K562 (cell line): ENCODE results near the gene AQP6. TPM values are rescaled to one million over a fixed set of nuclear protein-coding genes. Genes with fewer than 3 reads are reported as not detected.
A peak's percentile ranks its signal among the peaks of the same experiment; 100 is the strongest.

Source experiments
- ATAC-seq: fragments of 200-7000 bp; cut with Tn5 transposase; 3 replicates; pipeline ENCODE4 v1.9.1; 2020; ENCODE audit warnings: moderate library complexity
- BruUV-seq: library from RNA; stranded (reverse); fragments of 400-500 nt; replicated peaks from 2 replicates; lab custom pipeline; 2021; lab: Mats Ljungman, UMichigan
- CTCF ChIA-PET: fragments of 300-600 bp; formaldehyde crosslinking; extraction: SDS; loops from one replicate; lab custom pipeline; 2021; ENCODE audit warnings: low intra/inter-chr PET ratio; lab: Yijun Ruan, JAX
- POLR2A ChIA-PET: fragments of 300-600, 350-650 bp; sonication (Branson Sonifier 250); formaldehyde crosslinking; extraction: SDS; loops from one replicate; lab custom pipeline; 2021; ENCODE audit warnings: antibody characterized with exemption, inconsistent platforms; lab: Yijun Ruan, JAX
- DNase-seq, 4 experiments: peaks; one replicate each; pipeline versions ENCODE4 v3.0.0 to v3.0.0-alpha.2; 2011 to 2018; ENCODE audit warnings: low spot score in 3 of 4, mixed read lengths in 3 of 4; ENCODE audit errors: extremely low read depth in 1 of 4
- FAIRE-seq: peaks from 2 replicates; lab custom pipeline; 2011; peaks lifted over from hg19 to GRCh38; lab: Jason Lieb, UNC
- H2AFZ ChIP-seq: 2 replicates; pipeline ENCODE4 v1.6.0; 2011; ENCODE audit warnings: low read depth, low read length, control low read depth, inconsistent platforms
- H3K27ac ChIP-seq: fragments of 200-600 bp; 3 replicates; pipeline ENCODE4 v1.8.0; 2011; ENCODE audit warnings: low read depth, mild to moderate bottlenecking, control low read depth, inconsistent platforms, low read length, moderate library complexity, mixed read lengths; ENCODE audit errors: extremely low read depth
- H3K27me3 ChIP-seq, 2 experiments: fragments of 300-600 bp in 1 of 2; 2 replicates in 1 of 2; 3 replicates in 1 of 2; pipeline versions ENCODE4 v1.6.0 to v1.8.0; 2011; ENCODE audit warnings: inconsistent platforms in 2 of 2, low read length in 2 of 2, mild to moderate bottlenecking in 1 of 2, mixed read lengths in 1 of 2, moderate library complexity in 1 of 2; ENCODE audit not compliant: control insufficient read depth in 2 of 2, insufficient read depth in 2 of 2
- H3K36me3 ChIP-seq: fragments of 300-600 bp; 3 replicates; pipeline ENCODE4 v1.8.0; 2011; ENCODE audit warnings: mild to moderate bottlenecking, low read length, inconsistent platforms; ENCODE audit not compliant: control insufficient read depth, insufficient read depth
- H3K4me1 ChIP-seq, 2 experiments: fragments of 200-600 bp in 1 of 2; replicated peaks in 1 of 2; 2 replicates in 1 of 2; 3 replicates in 1 of 2; pipeline versions ENCODE4 v1.5.1 to v1.8.0; 2011; ENCODE audit warnings: inconsistent platforms in 2 of 2, low read length in 2 of 2, mild to moderate bottlenecking in 1 of 2, mixed read lengths in 1 of 2, moderate library complexity in 1 of 2; ENCODE audit not compliant: control insufficient read depth in 2 of 2, insufficient read depth in 2 of 2
- H3K4me2 ChIP-seq: 2 replicates; pipeline ENCODE4 v1.6.1; 2011; ENCODE audit warnings: low read length, control low read depth, inconsistent platforms, mixed read lengths; ENCODE audit not compliant: insufficient read depth
- H3K4me3 ChIP-seq: fragments of 200-600 bp; sonication (generic), shearing (Covaris generic); 2 replicates; pipeline ENCODE4 v1.5.1; 2016; ENCODE audit warnings: control low read depth, inconsistent platforms
- H3K79me2 ChIP-seq: fragments of 200-600 bp; 3 replicates; pipeline ENCODE4 v1.8.0; 2011; ENCODE audit warnings: low read length, inconsistent platforms; ENCODE audit not compliant: control insufficient read depth, insufficient read depth
- H3K9ac ChIP-seq, 2 experiments: 2 replicates each; pipeline versions ENCODE4 v1.6.0 to v1.6.1; 2011; ENCODE audit warnings: low read depth in 2 of 2, low read length in 2 of 2, control low read depth in 1 of 2, inconsistent platforms in 1 of 2, mild to moderate bottlenecking in 1 of 2, mixed read lengths in 1 of 2; ENCODE audit not compliant: insufficient read depth in 1 of 2
- H3K9me1 ChIP-seq: one replicate; pipeline ENCODE4 v1.6.0; 2011; ENCODE audit warnings: inconsistent platforms, mild to moderate bottlenecking, low read length, moderate library complexity; ENCODE audit not compliant: control insufficient read depth, insufficient read depth
- H3K9me3 ChIP-seq: replicated peaks from 2 replicates; pipeline ENCODE4 v1.5.1; 2011; ENCODE audit warnings: low read depth, low read length, inconsistent platforms; ENCODE audit not compliant: control insufficient read depth, insufficient read depth
- H4K20me1 ChIP-seq: replicated peaks from 2 replicates; pipeline ENCODE4 v1.6.1; 2011; ENCODE audit warnings: low read length, inconsistent platforms, mixed read lengths; ENCODE audit not compliant: control insufficient read depth, insufficient read depth
- ETV1 ChIP-seq: fragments of 450-650 bp; conservative IDR thresholded peaks from 2 replicates; pipeline ENCODE4 v1.6.1; 2016; ENCODE audit warnings: missing genetic modification characterization, control low read depth, low read depth, missing compliant biosample characterization
- NFIX ChIP-seq: fragments of 250-450 bp; sonication (Bioruptor Pico); IDR thresholded peaks from 2 replicates; pipeline ENCODE4 v1.4.0; 2020; ENCODE audit warnings: low read depth, mild to moderate bottlenecking, moderate library complexity
- SMAD3 ChIP-seq: fragments of 450-650 bp; formaldehyde crosslinking; conservative IDR thresholded peaks from 2 replicates; pipeline ENCODE4 v1.4.0; 2020; ENCODE audit warnings: mild to moderate bottlenecking
- STAT5B ChIP-seq: fragments of 250-450 bp; sonication (Bioruptor Pico); IDR thresholded peaks from 2 replicates; pipeline ENCODE4 v1.8.0; 2021; ENCODE audit warnings: mild to moderate bottlenecking, inconsistent platforms
- TBL1XR1 ChIP-seq, 2 experiments: IDR thresholded peaks; 2 replicates each; pipeline ENCODE4 v1.6.1; 2012; ENCODE audit warnings: improper control_type of control experiment in 2 of 2, low read length in 2 of 2, mild to moderate bottlenecking in 1 of 2
- ZNF766 ChIP-seq: fragments of 200-800 bp; sonication (Bioruptor generic); conservative IDR thresholded peaks from 2 replicates; pipeline ENCODE4 v1.6.1; 2016; ENCODE audit warnings: missing genetic modification characterization, missing compliant biosample characterization
- WGBS: fragments of 100-300 bp; shearing (Covaris generic); methylation state at CpG from one replicate; pipeline ENCODE4 v1.1.6; 2016; ENCODE audit warnings: low coverage, mixed read lengths; ENCODE audit not compliant: insufficient coverage; ENCODE audit errors: missing lambda C conversion rate; 5-methylcytosine and 5-hydroxymethylcytosine counted together
- in situ Hi-C: fragments of 300-500 bp; cut with MboI; formaldehyde crosslinking; loops from 4 replicates; pipeline ENCODE4 v1.15.0; 2018; ENCODE audit warnings: inconsistent platforms, mixed read lengths
- intact Hi-C: fragments of 100-400 bp; cut with micrococcal nuclease; formaldehyde crosslinking; loops from 2 replicates; pipeline ENCODE4 v1.14.2; 2022
- polyA plus RNA-seq, 8 experiments: library from polyadenylated mRNA; depleted of rRNA in 4 of 8; stranded (reverse) in 5 of 8; unstranded in 3 of 8; fragments of >200 nt; fragmentation: Nextera tagmentation in 2 of 8; fragmentation: Illumina TruSeq in 1 of 8; extraction: Ambion mirVana in 2 of 8; extraction: Trizol in 1 of 8; gene quantifications; 2 replicates each; pipeline versions ENCODE4 v1.2.1 to v1.2.3, GENCODE V29; 2011 to 2014; ENCODE audit warnings: inconsistent platforms in 1 of 8, missing spikeins in 1 of 8
- total RNA-seq, 7 experiments: library from RNA; depleted of rRNA in 6 of 7; stranded (reverse); fragments of >200 nt in 6 of 7; fragmentation: Illumina TruSeq in 2 of 7; extraction: Trizol in 2 of 7; gene quantifications; 2 replicates each; pipeline versions ENCODE4 v1.2.1 to v1.2.3, GENCODE V29; 2011 to 2021; ENCODE audit warnings: low replicate concordance in 1 of 7
- TF ChIP-seq, protein P1 (sequence below): sonication (generic); formaldehyde crosslinking; IDR thresholded peaks from 2 replicates; pipeline ENCODE4 v1.8.1; 2022; ENCODE audit warnings: missing genetic modification reagents
- TF ChIP-seq, protein P2 (sequence below): fragments of 450-650 bp; formaldehyde crosslinking; conservative IDR thresholded peaks from 2 replicates; pipeline ENCODE4 v1.4.0; 2022; ENCODE audit warnings: mild to moderate bottlenecking, missing genetic modification characterization

Gene AQP6
- total and polyA plus RNA-seq, 9 of the 15 experiments (the other 6 are each of a cell fraction or from before 2014, with no cell fraction given): 0.05 to 0.12 TPM; not detected in 7

DNA sequence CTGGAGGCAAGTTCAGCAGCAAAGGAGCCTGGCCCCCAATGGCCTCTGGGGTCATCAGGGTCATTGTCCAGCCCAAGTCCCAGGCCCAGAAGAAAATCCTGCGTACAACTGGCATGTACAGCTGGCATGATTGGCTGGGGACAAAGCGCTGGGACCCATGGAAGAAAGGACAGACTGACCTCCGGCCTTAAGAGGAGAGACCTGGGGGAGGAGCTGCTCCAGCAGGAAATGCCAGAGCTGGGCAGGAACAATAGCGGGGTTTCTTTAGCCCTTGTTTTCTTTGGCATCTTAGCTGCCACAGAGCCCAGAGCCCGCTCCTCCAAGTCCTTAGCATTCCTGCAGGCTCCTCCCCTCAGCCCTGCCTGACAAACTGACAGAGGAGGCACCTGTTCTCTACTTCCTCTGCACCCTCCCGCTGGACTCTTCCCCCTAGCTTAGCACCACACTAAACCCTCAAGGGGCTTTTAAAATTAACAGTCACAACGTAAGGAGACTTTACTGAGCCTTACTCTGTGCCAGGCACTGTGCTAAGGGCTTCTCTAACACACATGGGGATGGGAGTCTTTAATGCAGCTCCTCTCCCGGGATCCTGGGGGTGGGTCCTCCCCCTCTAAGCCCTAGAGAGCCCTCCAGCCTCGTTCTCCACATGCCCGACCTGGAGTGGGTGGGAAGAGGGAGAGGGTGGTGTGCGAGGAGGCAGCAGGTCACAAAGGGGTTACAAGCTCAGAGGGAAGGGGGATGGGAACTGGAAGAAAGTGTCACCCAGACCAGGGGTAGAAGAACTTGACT lies 12.9 kb upstream of the AQP6 start:
- 6% methylated on average over 9 of the region's 11 CpGs for WGBS
- DNase-seq (no peak), FAIRE-seq (no peak), ATAC-seq (no peak)
- BruUV-seq: no TSS peak
- Histone ChIP-seq H3K4me2 (no peak overlapping the region), H3K4me1 (peaks cover 0 to 20% of the 10 kb centered on the region in 2 experiments; a peak in 1 of 5 replicates), H4K20me1 (no peaks in the 10 kb centered on the region), H3K27ac (no peak overlapping the region), H3K9me3 (no peaks in the 10 kb centered on the region), H3K9me1 (no peaks in the 10 kb centered on the region), H3K27me3 (peaks cover 6 to 53% of the 10 kb centered on the region in 2 experiments; a peak in 4 of 5 replicates), H3K79me2 (no peaks in the 10 kb centered on the region), H3K36me3 (no peaks in the 10 kb centered on the region), H2AFZ (no peak overlapping the region), H3K4me3 (no peak overlapping the region), H3K9ac (0 out of 4 replicates have a peak overlapping the region, but pooled peaks of 1 of the 2 experiments have one; percentile 13)
- CTCF ChIA-PET: no interaction called here
- intact Hi-C loops (no loop called here), in situ Hi-C loops (loop anchor here (5.0 kb wide), 1 partner anchor 93 kb away; no protein-coding TSS in a partner anchor)
- TF ChIP-seq NFIX (CRISPR knock-in tag): no peak
- TF ChIP-seq STAT5B (CRISPR knock-in tag): no peak
- no peak for TF ChIP-seq ETV1
- TF ChIP-seq TBL1XR1 (IDR thresholded peaks at IDR 0.05; ENCODE audit: low read length in 2 of 2): no peak
- TF ChIP-seq, protein P1, sequence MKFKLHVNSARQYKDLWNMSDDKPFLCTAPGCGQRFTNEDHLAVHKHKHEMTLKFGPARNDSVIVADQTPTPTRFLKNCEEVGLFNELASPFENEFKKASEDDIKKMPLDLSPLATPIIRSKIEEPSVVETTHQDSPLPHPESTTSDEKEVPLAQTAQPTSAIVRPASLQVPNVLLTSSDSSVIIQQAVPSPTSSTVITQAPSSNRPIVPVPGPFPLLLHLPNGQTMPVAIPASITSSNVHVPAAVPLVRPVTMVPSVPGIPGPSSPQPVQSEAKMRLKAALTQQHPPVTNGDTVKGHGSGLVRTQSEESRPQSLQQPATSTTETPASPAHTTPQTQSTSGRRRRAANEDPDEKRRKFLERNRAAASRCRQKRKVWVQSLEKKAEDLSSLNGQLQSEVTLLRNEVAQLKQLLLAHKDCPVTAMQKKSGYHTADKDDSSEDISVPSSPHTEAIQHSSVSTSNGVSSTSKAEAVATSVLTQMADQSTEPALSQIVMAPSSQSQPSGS (CRISPR knock-in tag): no peak
- no peak for TF ChIP-seq ZNF766 (CRISPR knock-in tag)
- TF ChIP-seq SMAD3 (CRISPR knock-in tag): no peak
- TF ChIP-seq, protein P2, sequence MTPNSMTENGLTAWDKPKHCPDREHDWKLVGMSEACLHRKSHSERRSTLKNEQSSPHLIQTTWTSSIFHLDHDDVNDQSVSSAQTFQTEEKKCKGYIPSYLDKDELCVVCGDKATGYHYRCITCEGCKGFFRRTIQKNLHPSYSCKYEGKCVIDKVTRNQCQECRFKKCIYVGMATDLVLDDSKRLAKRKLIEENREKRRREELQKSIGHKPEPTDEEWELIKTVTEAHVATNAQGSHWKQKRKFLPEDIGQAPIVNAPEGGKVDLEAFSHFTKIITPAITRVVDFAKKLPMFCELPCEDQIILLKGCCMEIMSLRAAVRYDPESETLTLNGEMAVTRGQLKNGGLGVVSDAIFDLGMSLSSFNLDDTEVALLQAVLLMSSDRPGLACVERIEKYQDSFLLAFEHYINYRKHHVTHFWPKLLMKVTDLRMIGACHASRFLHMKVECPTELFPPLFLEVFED (CRISPR knock-in tag): no peak
- POLR2A ChIA-PET: interaction anchor here (0.8 to 1.2 kb wide), 2 partner anchors 14 to 32 kb away, joined by 3 to 5 read pairs; no protein-coding TSS in a partner anchor
